Measurements from ENCODE around the gene SAMD4B.
A peak's percentile ranks its signal among the peaks of the same experiment; 100 is the strongest.
"Not testable (repeated sequence)": the region's sequence is repeated elsewhere in the genome, so short reads cannot be mapped to it uniquely, and the experiment has no call there.

The SAMD4B gene

DNA sequence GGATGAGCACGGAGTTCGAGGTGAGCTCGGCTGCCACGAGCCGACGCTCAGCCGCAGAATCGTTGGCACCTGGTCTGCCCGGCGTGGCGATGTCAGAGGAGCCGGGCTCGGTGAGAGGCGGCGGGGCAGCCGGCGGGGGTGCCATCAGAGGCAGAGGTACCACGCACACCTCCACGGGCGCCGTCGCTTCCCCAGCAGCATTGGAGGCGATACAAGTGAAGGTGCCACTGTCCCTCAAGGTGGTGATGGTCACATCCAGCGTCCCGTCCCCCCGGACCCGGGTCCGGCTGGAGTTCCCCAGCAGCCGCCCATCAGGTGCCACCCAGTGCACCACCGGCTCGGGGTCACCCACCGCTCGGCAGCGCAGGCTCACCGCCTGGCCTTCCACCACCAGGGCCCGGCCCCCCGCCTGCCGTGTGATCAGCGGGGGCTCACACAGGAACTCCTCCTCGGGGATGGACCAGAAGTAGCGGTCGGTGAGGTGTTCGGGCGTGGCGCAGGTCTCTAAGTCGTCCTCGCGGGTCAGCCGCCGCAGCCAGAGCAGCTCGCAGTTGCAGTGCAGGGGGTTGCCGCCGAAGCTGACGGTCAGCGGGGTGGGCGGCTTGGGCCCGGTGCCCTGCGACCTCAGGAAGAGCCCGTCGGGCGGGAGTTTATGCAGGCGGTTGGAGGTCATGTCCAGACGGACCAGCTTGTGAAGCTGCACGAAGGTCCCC, 28.0 kb upstream of the SAMD4B start:
- no peak for DNase-seq

DNA sequence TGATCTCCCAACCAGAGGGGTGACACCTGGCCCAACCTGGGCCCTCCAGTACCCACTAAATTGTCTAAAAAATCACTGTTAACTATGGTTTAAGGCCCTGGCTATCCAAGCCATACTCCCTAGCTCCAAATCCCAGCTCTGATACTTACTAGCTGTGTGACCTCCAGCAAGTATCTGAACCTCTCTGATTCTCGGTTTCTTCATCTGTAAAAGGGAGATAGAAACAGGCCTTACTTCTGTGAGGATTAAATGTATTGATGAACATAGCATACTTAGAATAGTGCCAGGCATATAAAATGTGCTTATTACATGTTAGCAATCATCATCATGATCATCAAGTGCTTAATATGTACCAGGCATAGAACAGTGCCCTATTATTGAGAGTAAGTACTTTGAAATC, 26.3 kb upstream of the SAMD4B start:
- no peak for DNase-seq

DNA sequence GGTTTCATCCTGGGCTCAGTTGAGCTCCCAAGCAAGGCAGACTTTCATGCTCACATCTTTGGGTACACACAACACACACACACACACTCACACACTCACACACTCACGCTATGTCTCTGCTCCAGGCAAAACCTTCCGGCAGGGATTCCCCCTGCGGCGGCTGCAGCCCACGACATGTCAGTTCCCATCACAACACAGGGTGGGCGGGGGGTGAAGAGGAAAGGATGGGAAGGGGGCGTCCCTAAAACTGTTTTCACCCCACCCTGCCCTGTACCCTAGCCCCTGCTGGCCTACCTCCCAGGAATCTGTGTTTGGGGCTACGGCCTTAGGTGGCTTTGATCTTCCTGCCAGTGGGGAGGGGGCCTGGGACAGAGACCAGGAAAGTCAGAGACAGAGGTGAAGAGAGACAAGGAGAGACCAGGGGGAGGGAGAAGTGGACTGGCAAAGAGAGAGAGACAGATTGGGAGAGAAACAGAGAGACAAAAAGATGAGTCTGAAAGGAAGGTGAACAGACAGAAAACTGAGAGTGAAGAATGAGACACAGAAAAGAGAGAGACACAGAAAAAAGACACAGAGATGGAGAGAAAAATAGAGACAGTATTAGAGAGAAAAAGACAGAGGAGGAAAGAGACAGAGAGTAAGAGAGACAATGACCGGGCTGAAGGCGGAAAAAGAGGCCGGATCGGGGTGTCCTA, 25.4 kb upstream of the SAMD4B start:
- no peak for DNase-seq

DNA sequence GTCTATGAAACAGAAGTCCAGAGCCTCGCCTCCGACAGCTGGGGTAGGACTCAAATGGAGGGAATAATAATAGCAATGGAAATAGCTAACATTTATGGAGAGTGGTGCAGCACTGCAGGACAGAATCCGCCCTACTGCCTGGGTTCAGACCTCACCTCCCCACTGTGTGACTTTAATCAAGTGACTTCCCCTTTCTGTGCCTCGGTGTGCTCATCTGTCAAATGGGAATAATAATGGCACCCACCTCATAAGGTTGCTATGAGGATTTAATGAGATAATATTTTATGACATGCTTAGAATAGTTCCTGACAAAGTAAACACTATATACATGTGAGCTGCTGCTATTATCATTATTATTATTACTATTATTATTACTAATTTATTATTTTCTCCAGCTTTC, 24.7 kb upstream of the SAMD4B start:
- DNase-seq, result no peak

DNA sequence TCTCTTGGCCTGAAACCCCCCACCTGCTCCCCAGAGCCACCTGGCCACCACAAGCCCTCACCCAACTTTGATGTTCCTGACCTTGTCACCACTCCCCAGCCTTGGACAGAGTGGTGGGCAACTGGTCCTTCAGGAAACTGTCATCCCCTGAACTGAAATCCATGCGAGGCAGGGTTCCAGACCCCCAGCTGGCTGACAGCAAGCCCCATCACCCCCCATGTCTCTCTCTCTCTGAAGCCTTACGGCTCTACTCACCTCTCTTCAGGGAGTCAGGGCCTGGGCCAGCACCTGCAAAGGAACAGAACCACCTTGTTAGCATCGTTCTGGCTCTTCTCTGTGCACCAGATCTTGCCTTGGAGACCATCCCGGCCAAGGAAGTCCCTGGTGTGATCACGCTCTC, 24.1 kb upstream of the SAMD4B start:
- no peak for DNase-seq

DNA sequence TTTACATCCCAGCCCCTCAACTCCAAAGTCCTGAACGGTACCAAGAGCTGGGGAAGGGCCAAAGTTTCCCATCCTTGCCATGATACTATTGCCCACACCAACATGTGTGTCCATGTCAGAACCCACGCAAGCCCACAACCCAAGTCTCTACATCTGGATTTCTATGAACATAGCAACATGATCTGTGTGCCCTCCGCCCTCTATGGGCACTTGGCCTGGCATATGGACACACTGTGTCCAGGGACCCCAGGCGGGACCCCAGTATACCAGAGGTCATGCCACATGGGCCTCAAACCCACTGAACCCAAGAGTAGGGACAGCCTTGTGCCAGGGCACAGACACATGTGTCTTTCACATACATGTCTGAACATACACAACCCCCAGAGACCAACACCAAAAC, 23.5 kb upstream of the SAMD4B start:
- DNase-seq, result no peak

DNA sequence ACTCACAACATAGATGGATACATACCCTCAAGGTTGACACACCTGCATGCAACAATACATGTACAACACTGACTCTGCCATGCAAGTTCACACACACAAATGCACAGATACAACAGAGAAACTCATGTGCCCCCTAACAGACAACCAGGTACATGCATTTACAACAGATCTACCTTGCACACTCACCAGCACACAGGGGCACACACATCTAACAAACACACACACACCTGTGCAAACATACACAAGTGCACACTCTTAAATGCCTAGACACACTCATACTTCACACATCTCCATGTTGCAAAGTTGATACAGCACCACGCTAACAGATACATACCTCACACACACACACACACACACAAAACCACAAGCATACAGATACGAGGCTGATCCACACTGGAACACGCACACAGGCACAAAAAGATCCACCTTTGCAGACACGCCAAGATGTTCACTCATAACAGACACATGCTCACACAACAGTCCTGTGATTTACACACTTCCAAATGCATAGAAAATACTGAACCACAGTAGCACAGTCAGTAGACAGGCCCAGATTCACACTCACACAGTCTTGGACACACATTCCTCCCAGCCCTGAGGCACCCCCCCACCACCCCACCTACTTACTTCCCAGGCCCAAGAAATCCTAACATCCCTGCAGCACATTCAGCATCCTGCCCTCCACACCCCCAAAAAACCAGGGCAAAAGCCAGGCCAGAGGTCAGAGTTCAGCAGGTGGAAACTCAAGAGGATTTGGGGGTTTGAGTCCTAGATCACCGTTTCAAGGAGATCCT, 22.9 kb upstream of the SAMD4B start:
- DNase-seq, result no peak

DNA sequence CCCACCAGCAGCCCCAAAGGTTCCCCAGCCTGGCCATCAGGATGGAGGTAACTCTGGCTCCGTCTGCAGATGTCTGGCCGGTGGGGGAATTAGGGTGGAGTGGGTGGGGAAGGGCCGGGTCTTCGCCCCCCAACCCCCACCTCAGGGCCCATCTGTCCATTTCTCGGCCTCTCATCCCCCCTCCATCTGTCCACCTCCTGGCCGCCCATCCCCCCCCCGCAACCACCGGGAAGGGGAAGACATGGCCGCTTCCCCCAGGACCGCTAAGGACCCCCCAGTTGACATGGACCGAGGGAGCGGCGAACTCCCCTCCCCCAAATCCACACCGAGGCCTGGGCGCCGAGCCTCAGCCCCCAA, 22.4 kb upstream of the SAMD4B start:
- no peak for DNase-seq

DNA sequence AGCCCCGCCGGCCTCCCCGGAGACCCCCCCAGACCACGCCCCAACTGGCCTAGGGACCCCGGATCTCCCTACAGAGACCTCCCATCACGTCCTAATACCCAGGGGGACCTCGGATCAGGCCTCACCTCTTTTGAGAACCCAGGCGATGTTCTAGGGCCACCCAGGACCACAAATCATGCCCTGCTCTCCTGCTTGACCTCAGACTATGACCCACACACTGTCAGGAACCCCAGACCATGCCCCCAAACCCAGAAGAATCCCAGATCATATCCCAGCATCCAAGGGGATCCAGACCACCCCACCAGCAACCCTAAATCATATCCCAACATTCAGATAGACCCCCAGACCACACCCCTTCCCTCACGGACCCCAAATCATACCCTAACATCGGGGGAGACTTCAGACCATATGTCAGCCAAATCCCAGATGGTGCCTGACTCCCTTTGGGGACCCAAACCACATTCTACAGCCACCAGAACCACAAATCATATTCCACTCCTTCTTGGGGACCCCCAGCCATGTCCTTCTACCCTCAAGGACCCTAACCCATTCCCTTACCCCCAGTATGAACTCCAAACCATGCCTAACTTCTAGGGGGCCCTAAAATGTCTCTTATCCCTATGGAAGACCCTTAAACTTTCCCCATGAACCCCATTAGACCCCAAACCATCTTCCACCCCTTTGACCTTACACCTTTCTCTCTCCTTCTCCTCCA, 20.9 kb upstream of the SAMD4B start:
- DNase-seq, result no peak

DNA sequence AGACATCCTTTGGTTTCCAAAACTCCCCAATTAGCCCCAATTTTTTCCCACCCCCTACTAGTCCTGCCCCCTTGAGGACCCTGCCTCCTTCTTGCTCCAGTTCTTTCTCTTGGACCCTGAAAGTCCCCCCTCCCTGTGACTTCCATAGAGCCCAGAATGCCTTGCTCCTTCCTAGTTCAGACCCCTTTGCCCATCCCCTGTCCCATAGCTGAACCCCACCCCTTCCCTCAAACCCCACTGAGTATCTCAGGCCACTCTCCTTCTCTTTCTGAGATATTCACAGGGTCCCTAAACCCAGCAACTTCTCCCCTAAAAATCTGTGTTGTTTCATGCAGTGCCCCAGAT, 20.4 kb upstream of the SAMD4B start:
- DNase-seq, result no peak

DNA sequence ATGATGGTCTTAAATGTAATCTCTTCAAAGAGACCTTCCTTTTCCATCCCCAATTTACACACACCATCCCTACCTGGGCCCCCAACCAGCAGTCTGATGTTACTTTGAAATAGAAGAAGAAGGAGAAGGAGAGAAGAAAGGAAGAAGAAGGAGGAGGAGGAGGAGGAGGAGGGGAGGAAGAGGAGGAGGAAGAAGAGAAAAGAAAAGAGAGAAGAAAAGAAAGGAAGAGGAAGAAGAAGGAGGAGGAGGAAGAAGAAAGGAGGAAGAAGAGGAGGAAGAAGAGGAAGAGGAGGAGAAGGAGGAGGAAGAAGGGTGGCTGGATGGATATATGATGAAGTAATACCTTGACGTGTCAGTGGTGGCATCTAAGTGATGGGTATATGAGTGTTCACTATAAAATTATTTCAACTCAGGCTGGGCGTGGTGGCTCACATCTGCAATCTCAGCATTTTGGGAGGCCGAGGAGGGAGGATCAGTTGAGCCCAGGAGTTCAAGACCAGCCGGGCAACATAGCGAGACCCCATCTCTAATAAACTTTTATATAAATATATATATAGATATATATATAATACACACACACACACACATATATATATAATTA, 17.9 kb upstream of the SAMD4B start:
- DNase-seq, result no peak

DNA sequence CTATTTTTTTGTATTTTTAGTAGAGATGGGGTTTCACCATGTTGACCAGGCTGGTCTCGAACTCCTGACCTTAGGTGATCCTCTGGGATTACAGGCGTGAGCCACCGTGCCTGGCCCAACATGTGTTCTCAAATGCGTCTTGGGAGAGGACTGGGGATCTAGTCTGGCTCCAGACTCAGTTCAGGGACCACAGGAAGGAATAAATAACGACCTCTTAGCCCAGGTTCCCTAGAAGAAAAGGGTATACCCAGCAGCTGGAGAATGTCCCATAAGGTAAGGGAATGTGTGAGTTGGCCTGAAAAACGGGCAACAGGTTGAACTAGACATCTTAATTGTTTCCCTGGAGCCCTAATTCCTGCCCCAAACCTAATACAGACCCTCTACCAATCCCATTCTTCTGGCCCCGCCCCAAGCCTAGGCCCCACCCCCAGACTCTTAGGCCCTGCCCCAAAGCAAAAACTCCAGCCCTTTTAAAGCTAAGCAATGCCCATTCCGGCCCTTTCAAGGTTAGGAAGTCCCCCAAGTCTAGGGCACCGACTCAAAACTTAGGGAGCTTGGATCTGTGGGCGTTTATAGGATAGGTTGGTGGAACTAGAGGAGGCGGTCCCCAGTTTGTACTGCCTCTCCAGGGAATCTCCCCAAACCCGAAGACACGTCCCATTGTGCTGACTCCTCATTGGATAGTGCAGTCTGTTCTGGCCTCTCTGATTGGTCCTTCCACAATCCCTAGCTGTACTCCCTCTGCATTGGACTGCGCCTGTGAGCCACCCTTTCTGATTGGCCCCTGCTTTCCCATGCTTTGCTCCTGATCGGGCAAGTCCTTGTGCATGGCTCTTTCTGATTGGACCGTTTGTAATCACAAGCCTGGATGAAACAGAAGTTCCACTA, 16.2 kb upstream of the SAMD4B start:
- no peak for DNase-seq

DNA sequence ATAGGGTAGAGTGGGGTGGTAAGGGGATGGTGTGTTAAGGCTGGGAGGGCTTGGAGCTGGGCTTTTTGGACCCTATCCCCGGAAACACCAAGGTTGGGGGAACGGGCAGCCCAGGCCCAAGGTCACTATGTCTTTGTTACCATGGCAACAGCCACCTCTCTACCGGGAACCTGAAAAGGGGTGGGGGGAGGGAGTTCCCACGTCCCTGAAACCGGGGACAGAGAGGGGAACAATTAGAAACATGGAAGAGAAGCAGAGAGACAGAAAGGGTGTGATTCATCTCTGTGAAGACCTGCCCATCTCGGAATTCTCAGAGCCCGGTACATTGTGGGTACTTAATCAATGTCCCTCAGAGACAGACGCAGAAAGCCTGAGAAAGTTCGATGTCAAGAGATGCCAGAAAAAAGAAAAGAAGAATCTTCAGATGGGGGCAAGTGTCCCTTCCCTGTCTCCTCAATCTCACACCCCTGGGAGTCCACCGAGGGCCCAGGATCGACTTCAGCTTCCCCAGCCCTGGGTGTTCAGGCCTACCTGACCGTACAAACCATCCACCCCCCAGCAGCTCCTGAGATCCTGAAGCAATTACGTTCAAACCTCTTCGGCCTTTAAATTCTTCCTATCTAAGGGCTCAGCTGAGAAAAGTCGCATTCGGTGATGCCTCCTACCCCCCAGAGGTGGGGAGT, 14.7 kb upstream of the SAMD4B start:
- DNase-seq, result no peak

DNA sequence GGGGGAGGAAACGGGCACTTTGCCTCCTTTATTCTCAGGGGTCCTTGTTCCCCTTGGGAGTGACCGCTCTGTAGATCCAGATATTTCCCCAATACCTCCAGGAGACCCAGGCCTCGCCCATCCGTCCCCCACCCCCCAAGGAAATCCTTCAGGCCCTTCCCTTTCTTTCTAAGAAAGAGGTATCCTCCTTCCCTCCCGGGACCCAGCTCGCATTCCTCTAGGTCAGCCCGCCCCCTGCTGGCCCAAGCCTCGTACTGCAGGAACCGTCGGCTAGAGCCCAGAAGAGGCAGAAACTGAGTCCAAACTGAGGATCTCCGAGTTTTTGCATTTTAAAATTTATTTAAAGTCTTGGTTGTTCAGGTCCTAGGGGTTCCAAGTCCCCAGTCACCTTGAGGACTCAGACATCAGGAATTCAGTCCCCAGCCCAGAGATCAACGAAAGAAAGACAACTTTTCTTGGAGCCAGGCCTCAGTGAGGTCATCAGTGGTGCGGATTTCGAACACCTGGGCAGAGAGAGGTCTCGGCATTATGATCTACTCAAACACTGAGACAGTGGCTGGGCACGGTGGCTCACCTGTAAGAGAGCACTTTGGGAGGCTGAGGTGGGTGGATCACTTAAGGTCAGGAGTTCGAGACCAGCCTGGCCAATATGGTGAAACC, 14.0 kb upstream of the SAMD4B start:
- peak; percentile 96 for DNase-seq

DNA sequence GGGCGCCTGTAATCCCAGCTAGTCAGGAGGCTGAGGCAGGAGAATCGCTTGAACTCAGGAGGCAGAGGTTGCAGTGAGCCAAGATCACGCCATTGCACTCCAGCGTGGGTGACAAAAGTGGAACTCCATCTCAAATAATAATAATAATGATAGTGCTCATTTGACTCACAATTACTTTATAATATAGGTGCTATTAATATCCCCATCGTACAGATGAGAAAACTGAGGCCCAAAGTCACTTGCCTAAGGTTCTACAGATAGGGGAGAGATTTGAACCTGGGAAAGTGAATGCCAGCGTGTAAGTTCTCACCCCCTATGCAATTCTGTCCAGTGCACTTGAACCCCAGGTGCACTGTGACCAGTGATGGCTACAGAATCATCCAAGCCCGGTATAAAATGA, 12.3 kb upstream of the SAMD4B start:
- no peak for DNase-seq

DNA sequence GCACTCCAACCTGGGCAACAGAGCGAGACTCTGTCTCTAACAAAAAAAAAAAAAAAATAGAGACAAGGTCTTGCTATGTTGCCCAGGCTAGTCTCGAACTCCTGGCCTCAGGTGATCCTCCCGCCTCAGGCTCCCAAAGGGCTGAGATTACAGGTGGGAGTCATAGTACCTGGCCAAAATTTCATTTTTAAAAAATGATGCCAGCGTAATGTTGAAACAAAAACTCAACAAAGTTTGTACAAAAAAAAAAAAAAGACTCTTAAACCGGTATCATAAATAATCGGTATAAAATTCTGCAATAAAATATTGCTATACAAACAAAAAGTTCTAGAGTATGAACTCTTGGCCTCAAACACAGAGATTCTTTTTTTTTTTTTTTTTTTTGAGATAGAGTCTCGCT, 9.9 kb upstream of the SAMD4B start:
- DNase-seq, result no peak

DNA sequence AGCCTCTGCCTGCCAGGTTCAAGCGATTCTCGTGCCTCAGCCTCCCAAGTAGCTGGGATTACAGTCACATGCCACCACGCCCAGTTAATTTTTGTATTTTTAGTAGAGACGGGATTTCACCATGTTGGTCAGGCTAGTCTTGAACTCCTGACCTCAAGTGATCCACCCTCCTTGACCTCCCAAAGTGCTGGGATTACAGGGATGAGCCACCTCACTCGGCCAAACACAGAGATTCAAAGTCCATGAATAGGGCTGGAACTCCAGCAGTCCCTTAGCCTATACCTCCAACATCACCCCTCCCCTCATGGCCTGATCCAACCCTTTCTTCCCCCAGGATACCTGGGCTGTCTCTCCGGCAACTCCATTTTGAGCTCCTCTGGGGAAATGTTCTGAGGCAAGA, 9.5 kb upstream of the SAMD4B start:
- DNase-seq, result not testable (repeated sequence)

DNA sequence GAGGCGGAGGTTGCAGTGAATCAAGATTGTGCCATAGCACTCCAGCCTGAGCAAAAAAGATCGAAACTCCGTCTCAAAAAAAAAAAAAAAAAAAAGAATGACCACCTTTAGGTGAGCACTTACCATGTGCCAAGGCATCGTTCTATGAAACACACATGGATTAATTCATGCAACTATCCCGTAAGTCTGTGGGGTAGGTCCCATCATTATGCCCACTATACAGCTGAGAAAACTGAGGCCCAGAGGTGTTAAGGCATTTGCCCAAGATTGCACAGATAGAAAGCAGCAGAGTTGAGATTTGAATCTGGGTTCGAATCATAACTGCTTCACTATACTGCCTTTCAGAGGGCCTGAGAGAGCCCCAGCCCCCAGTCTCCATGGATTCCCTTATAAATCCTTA, 8.7 kb upstream of the SAMD4B start:
- no peak for DNase-seq

DNA sequence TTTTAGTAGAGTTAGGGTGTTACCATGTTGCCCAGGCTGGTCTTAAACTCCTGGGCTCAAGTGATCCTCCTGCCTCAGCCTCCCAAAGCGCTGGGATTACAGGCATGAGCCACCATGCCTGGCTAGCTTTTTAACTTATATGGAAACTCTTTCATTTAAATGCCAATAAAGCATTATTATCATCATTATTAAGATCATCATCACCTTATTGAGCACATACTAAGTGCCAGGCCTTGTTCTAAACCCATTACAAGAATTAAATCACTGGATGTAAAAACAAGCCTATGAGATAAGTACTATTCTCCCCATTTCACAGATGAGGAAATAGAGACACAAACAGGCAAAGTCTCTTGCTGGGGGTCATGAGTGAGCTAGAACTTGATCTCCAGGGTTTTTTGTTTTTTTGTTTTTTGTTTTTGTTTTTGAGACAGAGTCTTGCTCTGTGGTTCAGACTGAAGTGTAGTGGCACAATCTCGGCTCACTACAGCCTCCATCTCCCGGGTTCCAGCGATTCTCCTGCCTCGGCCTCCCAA, 7.7 kb upstream of the SAMD4B start:
- DNase-seq, result no peak

DNA sequence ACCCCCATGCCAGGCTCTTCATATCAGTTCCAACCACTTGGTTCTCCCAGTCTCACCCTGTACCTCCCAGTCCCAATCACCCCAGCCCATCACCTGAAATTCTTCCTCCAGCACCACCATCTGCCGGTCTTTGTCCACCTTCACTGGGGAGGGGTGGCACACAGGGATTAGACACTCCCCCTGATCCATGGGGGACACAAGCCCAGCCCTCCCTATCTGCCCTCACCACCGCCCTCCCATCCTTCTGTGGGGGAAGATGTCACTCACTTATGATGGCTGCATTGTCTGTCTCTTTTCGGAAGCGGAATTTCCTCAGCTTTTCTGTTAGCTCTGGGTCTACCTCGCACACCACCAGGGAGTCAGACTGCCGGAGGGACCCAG, 7.1 kb upstream of the SAMD4B start:
- DNase-seq, result no peak

DNA sequence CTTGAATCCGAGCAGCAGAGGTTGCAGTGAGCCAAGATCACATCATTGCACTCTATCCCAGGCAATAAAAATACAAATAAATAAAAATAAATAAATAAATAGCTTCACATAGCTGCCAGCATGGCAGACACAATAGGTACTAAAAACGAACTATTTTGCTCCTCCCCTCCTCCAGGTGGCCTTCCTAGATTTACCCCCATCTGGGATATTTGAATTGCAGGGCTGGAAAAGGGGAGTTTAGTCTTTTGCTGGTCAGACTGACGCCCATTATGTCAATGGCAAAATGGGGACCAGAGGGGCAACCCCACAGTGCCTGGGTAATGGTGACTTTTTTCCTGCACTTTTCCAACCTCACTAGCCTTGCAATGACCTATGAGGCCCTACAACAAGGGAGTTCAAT, 5.7 kb upstream of the SAMD4B start:
- DNase-seq, result no peak

Measured in NCI-H2227 treated with DMSO at 0.1 percent for 48 hours (cell line).